Measurements from ENCODE around the gene SLIT1.

The SLIT1 gene

DNA sequence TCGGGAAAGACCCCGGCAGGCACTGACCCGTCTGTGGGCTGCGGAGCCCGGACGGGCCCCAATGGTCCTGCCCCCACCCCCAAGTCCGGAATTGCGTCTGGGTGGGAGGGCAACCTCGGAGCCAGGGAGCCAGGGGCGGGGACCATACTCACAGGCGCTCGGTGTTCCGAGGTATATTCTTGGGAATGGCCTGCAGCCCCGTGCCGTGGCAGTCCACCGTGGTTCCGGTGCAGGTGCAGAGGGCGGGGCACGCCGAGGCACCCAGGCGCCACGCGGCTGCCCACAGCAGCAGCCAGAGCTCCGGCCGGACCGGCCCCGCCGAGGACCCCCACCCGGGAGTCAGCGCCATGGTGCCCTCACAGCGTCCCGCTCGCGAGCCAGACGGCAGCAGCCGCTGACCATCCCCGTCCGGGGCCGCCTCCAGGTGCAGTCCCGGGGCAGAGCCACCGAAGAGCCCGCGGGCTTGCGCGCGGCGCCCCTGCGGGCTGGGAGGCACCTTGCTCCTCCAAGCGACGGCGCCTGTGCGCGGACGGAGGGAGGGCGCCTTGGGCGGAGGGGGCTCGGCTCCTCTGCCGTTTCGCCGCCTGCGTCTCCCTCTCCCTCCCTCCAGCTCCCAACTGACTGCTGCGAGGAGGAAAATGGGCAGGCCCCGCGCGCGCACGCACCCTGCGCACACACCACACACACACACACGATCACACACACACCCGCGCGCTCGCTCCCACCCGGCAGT, at the start of gene SLIT1:
TSS of gene SLIT1 (minus strand) at position 634 of the 733 bp plus-strand sequence. CDS start at position 349, 285 bp downstream.
- Histone ChIP-seq H2AFZ (ENCODE audit: low read depth, low read length, severe bottlenecking) (no peak within 1 kb of the TSS), H3K27ac (ENCODE audit: low read depth, low read length) (no peak within 1 kb of the TSS), H4K20me1 (ENCODE audit: low read depth, low read length) (no peaks in the 10 kb centered on the region), H3K27me3 (ENCODE audit: low read length) (no peaks in the 10 kb centered on the region), H3K9me3 (ENCODE audit: insufficient read depth, low read length) (no peaks in the 10 kb centered on the region), H3K9me2 (replicated peaks; ENCODE audit: insufficient read depth, low read length) (no peaks in the 10 kb centered on the region), H3K4me3 (ENCODE audit: insufficient read depth, low read length, poor library complexity, severe bottlenecking) (no peak within 1 kb of the TSS), H3K79me2 (ENCODE audit: insufficient read depth, low read length) (no peaks in the 10 kb centered on the region), H3K4me2 (ENCODE audit: low read depth, low read length, poor library complexity, severe bottlenecking) (no peak within 1 kb of the TSS), H3F3A (ENCODE audit: insufficient read depth) (no peaks in the 10 kb centered on the region), H3K9ac (ENCODE audit: low read length) (no peak within 1 kb of the TSS), H3K36me3 (ENCODE audit: low read length) (no peaks in the 10 kb centered on the region)
- TF ChIP-seq EZH2phosphoT487 (conservative IDR thresholded peaks at IDR 0.05; ENCODE audit: low read length), result no peak

DNA sequence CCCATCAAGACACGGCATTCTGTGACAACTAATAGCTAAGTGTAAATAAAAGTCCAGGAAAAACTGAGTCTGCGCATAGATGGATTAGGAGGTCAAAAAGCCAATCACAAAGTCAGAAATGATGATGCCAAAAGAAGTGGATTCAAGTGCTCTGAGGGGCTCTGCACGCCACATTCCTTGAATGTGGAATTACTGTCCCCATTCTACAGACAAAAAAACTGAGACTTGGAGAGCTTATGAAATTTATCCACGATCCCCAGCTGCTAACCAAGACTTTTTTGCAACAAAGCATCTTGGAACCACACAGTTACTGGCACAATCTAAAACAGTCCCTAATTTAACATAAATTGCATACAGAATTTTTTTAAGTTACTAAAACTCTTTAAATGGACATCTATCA, 49.6 kb upstream of the SLIT1 start:
- Histone ChIP-seq H3K4me3 (ENCODE audit: insufficient read depth, low read length, poor library complexity, severe bottlenecking) (no peak overlapping the region), H3K27me3 (ENCODE audit: low read length) (no peaks in the 10 kb centered on the region), H3K9me3 (ENCODE audit: insufficient read depth, low read length) (no peaks in the 10 kb centered on the region), H3F3A (ENCODE audit: insufficient read depth) (no peaks in the 10 kb centered on the region; the same call in 1 of the 2 replicates), H3K4me2 (ENCODE audit: low read depth, low read length, poor library complexity, severe bottlenecking) (no peak overlapping the region), H3K9ac (ENCODE audit: low read length) (no peak overlapping the region), H3K9me2 (replicated peaks; ENCODE audit: insufficient read depth, low read length) (no peaks in the 10 kb centered on the region), H2AFZ (ENCODE audit: low read depth, low read length, severe bottlenecking) (no peak overlapping the region), H3K36me3 (ENCODE audit: low read length) (no peaks in the 10 kb centered on the region), H4K20me1 (ENCODE audit: low read depth, low read length) (no peaks in the 10 kb centered on the region), H3K79me2 (ENCODE audit: insufficient read depth, low read length) (no peaks in the 10 kb centered on the region), H3K27ac (ENCODE audit: low read depth, low read length) (no peak overlapping the region)
- TF ChIP-seq CTCF (IDR thresholded peaks at IDR 0.05; ENCODE audit: insufficient read depth, low read length, poor library complexity, severe bottlenecking) (no peak), EZH2phosphoT487 (conservative IDR thresholded peaks at IDR 0.05; ENCODE audit: low read length) (no peak)

DNA sequence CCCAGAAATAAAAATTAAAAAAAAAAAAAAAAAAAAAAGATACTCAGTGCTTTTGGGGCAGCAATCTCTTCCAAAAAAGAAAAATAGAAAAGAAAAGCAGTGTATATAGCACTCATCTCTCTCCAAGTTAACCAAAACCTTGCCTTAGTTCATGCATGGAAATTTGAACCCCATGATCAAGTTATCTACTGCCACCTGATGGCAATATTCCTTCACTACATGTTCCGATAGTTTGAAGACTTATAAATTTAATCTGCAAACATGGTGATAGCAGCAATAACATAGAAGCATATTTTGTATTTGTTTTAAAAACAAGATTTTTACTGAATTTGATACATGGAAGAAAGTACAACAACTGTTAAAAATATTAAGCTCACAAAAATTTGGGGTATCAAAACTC, 48.6 kb upstream of the SLIT1 start:
- Histone ChIP-seq H3K36me3 (ENCODE audit: low read length) (0 out of 2 replicates have a peak, but pooled peaks cover 8% of the 10 kb centered on the region), H3K27me3 (ENCODE audit: low read length) (no peaks in the 10 kb centered on the region), H3K79me2 (ENCODE audit: insufficient read depth, low read length) (no peaks in the 10 kb centered on the region), H3K9ac (ENCODE audit: low read length) (no peak overlapping the region), H2AFZ (ENCODE audit: low read depth, low read length, severe bottlenecking) (no peak overlapping the region), H3K27ac (ENCODE audit: low read depth, low read length) (no peak overlapping the region), H3K9me3 (ENCODE audit: insufficient read depth, low read length) (no peaks in the 10 kb centered on the region), H3K9me2 (replicated peaks; ENCODE audit: insufficient read depth, low read length) (no peaks in the 10 kb centered on the region), H4K20me1 (ENCODE audit: low read depth, low read length) (no peaks in the 10 kb centered on the region), H3F3A (ENCODE audit: insufficient read depth) (no peaks in the 10 kb centered on the region; the same call in 1 of the 2 replicates), H3K4me2 (ENCODE audit: low read depth, low read length, poor library complexity, severe bottlenecking) (no peak overlapping the region), H3K4me3 (ENCODE audit: insufficient read depth, low read length, poor library complexity, severe bottlenecking) (no peak overlapping the region)
- peak; percentile 48 for TF ChIP-seq CTCF (IDR thresholded peaks at IDR 0.05; ENCODE audit: insufficient read depth, low read length, poor library complexity, severe bottlenecking)
- no peak for TF ChIP-seq EZH2phosphoT487 (conservative IDR thresholded peaks at IDR 0.05; ENCODE audit: low read length)

- Histone ChIP-seq H3K79me2 (ENCODE audit: insufficient read depth, low read length) (no peaks in the 10 kb centered on the region), H3K9ac (ENCODE audit: low read length) (no peak overlapping the region), H3K4me3 (ENCODE audit: insufficient read depth, low read length, poor library complexity, severe bottlenecking) (no peak overlapping the region), H3K9me3 (ENCODE audit: insufficient read depth, low read length) (no peaks in the 10 kb centered on the region), H3K27ac (ENCODE audit: low read depth, low read length) (no peak overlapping the region), H3F3A (ENCODE audit: insufficient read depth) (no peaks in the 10 kb centered on the region), H3K36me3 (ENCODE audit: low read length) (0 out of 2 replicates have a peak, but pooled peaks cover 14% of the 10 kb centered on the region), H4K20me1 (ENCODE audit: low read depth, low read length) (no peaks in the 10 kb centered on the region), H2AFZ (ENCODE audit: low read depth, low read length, severe bottlenecking) (no peak overlapping the region), H3K4me2 (ENCODE audit: low read depth, low read length, poor library complexity, severe bottlenecking) (no peak overlapping the region), H3K9me2 (replicated peaks; ENCODE audit: insufficient read depth, low read length) (no peaks in the 10 kb centered on the region), H3K27me3 (ENCODE audit: low read length) (no peaks in the 10 kb centered on the region)
- TF ChIP-seq CTCF (IDR thresholded peaks at IDR 0.05; ENCODE audit: insufficient read depth, low read length, poor library complexity, severe bottlenecking) (no peak), EZH2phosphoT487 (conservative IDR thresholded peaks at IDR 0.05; ENCODE audit: low read length) (no peak)
These were observed 44.4 kb upstream of the SLIT1 start for GRCh38 chr10:97230146-97230545.

All from SU-DHL-6 (cell line).